HuH-7.5 (cell line): Measurements from ENCODE around the gene C10orf71.

ENCODE experiments used
- DNase-seq: peaks from one replicate; pipeline ENCODE4 v3.0.0; 2011; ENCODE audit warnings: low spot score

Gene C10orf71

GRCh38 chr10:49298983-49299815, at the start of gene C10orf71:
C10orf71 (plus strand) TSS chr10:49299170; CDS start chr10:49322546, 23,376 bp downstream.
- DNase-seq = no peak

- no peak for DNase-seq
These were observed 46.5 kb upstream of the C10orf71 start for GRCh38 chr10:49252313-49253034.

GRCh38 chr10:49253340-49253906, 45.5 kb upstream of the C10orf71 start:
- DNase-seq = no peak

- DNase-seq = no peak
These were observed 44.8 kb upstream of the C10orf71 start for GRCh38 chr10:49254150-49254549.

GRCh38 chr10:49254556-49255318, 44.2 kb upstream of the C10orf71 start:
- DNase-seq = no peak

- no peak for DNase-seq
These were observed 43.1 kb upstream of the C10orf71 start for GRCh38 chr10:49255883-49256282.

- no peak for DNase-seq
These were observed 41.8 kb upstream of the C10orf71 start for GRCh38 chr10:49257154-49257553.

- no peak for DNase-seq
These were observed 41.2 kb upstream of the C10orf71 start for GRCh38 chr10:49257626-49258349.

GRCh38 chr10:49258350-49258683, 40.7 kb upstream of the C10orf71 start:
- DNase-seq = no peak

GRCh38 chr10:49260644-49261296, 38.2 kb upstream of the C10orf71 start:
- DNase-seq = no peak

- DNase-seq = no peak
These were observed 35.4 kb upstream of the C10orf71 start for GRCh38 chr10:49263591-49263990.

- DNase-seq = no peak
These were observed 34.7 kb upstream of the C10orf71 start for GRCh38 chr10:49264177-49264677.

GRCh38 chr10:49265885-49266284, 33.1 kb upstream of the C10orf71 start:
- no peak for DNase-seq

- no peak for DNase-seq
These were observed 30.8 kb upstream of the C10orf71 start for GRCh38 chr10:49268185-49268584.

GRCh38 chr10:49269523-49269922, 29.4 kb upstream of the C10orf71 start:
- no peak for DNase-seq

- DNase-seq = no peak
These were observed 28.4 kb upstream of the C10orf71 start for GRCh38 chr10:49270565-49270964.

GRCh38 chr10:49271346-49271745, 27.6 kb upstream of the C10orf71 start:
- DNase-seq = no peak

GRCh38 chr10:49272251-49273081, 26.5 kb upstream of the C10orf71 start:
- no peak for DNase-seq

GRCh38 chr10:49273082-49273465, 25.9 kb upstream of the C10orf71 start:
- no peak for DNase-seq

GRCh38 chr10:49273626-49274025, 25.3 kb upstream of the C10orf71 start:
- no peak for DNase-seq
